Testis (tissue), 3 donors: ENCODE data around the gene STIM2. TPM values are rescaled to one million over a fixed set of nuclear protein-coding genes. Genes with fewer than 3 reads are reported as not detected.
A peak's percentile ranks its signal among the peaks of the same experiment; 100 is the strongest.

Experiments
- DNase-seq: peaks from one replicate; pipeline ENCODE4 v3.0.0-alpha.2; 2019
- H3K27ac ChIP-seq, 2 donors: fragments of 200-600 bp; sonication (generic); one replicate each; pipeline ENCODE4 v1.5.1; 2019
- H3K27me3 ChIP-seq: fragments of 200-600 bp; sonication (generic); one replicate; pipeline ENCODE4 v1.5.1; 2019
- H3K36me3 ChIP-seq: fragments of 200-600 bp; sonication (generic); one replicate; pipeline ENCODE4 v1.5.1; 2017; ENCODE audit warnings: low read depth; ENCODE audit errors: missing control alignments
- H3K4me1 ChIP-seq: fragments of 200-600 bp; sonication (generic); one replicate; pipeline ENCODE4 v1.5.1; 2019
- H3K4me3 ChIP-seq, 2 donors: fragments of 200-600 bp; sonication (generic); one replicate each; pipeline ENCODE4 v1.5.1; 2017 to 2019
- H3K9me3 ChIP-seq: fragments of 200-600 bp; sonication (generic); one replicate; pipeline ENCODE4 v1.5.1; 2017
- POLR2A ChIP-seq: fragments of 450-650 bp; IDR thresholded peaks from one replicate; pipeline ENCODE4 v1.6.1; 2017; ENCODE audit warnings: antibody characterized with exemption, mild to moderate bottlenecking, moderate library complexity
- WGBS, 2 donors: methylation state at CpG; one replicate each; pipeline ENCODE4 v1.1.5; 2018; 5-methylcytosine and 5-hydroxymethylcytosine counted together
- intact Hi-C: fragments of 100-400 bp; cut with DNase I; formaldehyde crosslinking; loops from one replicate; pipeline ENCODE4 v1.15.1; 2023; ENCODE audit warnings: low total_unique reads
- polyA plus RNA-seq: library from polyadenylated mRNA; stranded (reverse); fragments of 350-450 nt; fragmentation: Illumina TruSeq; extraction: RNeasy Lipid Tissue Mini Kit (QIAGEN cat#74804); gene quantifications from one replicate; pipeline ENCODE4 v1.2.3, GENCODE V29; 2014; ENCODE audit warnings: low read depth, low replicate concordance; ENCODE audit not compliant: insufficient read depth
- total RNA-seq, 2 donors: library from RNA; depleted of rRNA; stranded (reverse); fragments of >200 nt; gene quantifications; one replicate each; pipeline ENCODE4 v1.2.3, GENCODE V29; 2016
- TF ChIP-seq, protein P1 (sequence below), 3 experiments: fragments of 450-650 bp in 2 of 3; fragments of 200-600 bp in 1 of 3; sonication (generic) in 1 of 3; IDR thresholded peaks; one replicate each; pipeline ENCODE4 v1.5.1; 2016 to 2019; ENCODE audit warnings: antibody characterized with exemption in 3 of 3, mild to moderate bottlenecking in 2 of 3, moderate library complexity in 1 of 3

The STIM2 gene
- total and polyA plus RNA-seq, 3 donors from 2014 or later = 14.3 to 35.0 (median 29.4) TPM

GRCh38 chr4:26864899-26865298 lies 4.3 kb downstream of the STIM2 start:
- no peak for DNase-seq
- Histone ChIP-seq H3K4me1 (peaks cover 12% of the 10 kb centered on the region), H3K27ac (no peak overlapping the region), H3K27me3 (no peaks in the 10 kb centered on the region), H3K4me3 (no peak overlapping the region), H3K36me3 (no peaks in the 10 kb centered on the region), H3K9me3 (no peaks in the 10 kb centered on the region)
- WGBS, 2 donors = 66% methylated on average over 3 of the region's 3 CpGs
- TF ChIP-seq, protein P1, sequence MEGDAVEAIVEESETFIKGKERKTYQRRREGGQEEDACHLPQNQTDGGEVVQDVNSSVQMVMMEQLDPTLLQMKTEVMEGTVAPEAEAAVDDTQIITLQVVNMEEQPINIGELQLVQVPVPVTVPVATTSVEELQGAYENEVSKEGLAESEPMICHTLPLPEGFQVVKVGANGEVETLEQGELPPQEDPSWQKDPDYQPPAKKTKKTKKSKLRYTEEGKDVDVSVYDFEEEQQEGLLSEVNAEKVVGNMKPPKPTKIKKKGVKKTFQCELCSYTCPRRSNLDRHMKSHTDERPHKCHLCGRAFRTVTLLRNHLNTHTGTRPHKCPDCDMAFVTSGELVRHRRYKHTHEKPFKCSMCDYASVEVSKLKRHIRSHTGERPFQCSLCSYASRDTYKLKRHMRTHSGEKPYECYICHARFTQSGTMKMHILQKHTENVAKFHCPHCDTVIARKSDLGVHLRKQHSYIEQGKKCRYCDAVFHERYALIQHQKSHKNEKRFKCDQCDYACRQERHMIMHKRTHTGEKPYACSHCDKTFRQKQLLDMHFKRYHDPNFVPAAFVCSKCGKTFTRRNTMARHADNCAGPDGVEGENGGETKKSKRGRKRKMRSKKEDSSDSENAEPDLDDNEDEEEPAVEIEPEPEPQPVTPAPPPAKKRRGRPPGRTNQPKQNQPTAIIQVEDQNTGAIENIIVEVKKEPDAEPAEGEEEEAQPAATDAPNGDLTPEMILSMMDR (IDR thresholded peaks at IDR 0.05) = no peak
- TF ChIP-seq POLR2A = no peak
- intact Hi-C loops = no loop called here

- Histone ChIP-seq H3K27ac (no peak overlapping the region), H3K9me3 (no peaks in the 10 kb centered on the region), H3K4me1 (peaks cover 12% of the 10 kb centered on the region), H3K27me3 (no peaks in the 10 kb centered on the region), H3K4me3 (no peak overlapping the region), H3K36me3 (no peaks in the 10 kb centered on the region)
- intact Hi-C loops = no loop called here
- WGBS, 2 donors = 94 to 97% methylated on average over 1 of the region's 1 CpG
- no peak for DNase-seq
- TF ChIP-seq, protein P1 (IDR thresholded peaks at IDR 0.05) = no peak
- no peak for TF ChIP-seq POLR2A
Observed at GRCh38 chr4:26866203-26866602, 5.6 kb downstream of the STIM2 start.

- H3K27me3 ChIP-seq = no peaks in the 10 kb centered on the region
- no peak overlapping the region for H3K27ac ChIP-seq
- intact Hi-C loops = no loop called here
- peaks cover 12% of the 10 kb centered on the region for H3K4me1 ChIP-seq
- DNase-seq = no peak
- 86 to 88% methylated on average over 2 of the region's 2 CpGs for WGBS, 2 donors
- no peak overlapping the region for H3K4me3 ChIP-seq
- H3K9me3 ChIP-seq = no peaks in the 10 kb centered on the region
- no peaks in the 10 kb centered on the region for H3K36me3 ChIP-seq
- no peak for TF ChIP-seq POLR2A
- TF ChIP-seq, protein P1 (IDR thresholded peaks at IDR 0.05) = no peak
Observed at GRCh38 chr4:26866781-26867180, 6.1 kb downstream of the STIM2 start.

- intact Hi-C loops = no loop called here
- WGBS, 2 donors = 49 to 53% methylated on average over 3 of the region's 3 CpGs
- Histone ChIP-seq H3K27ac (peak overlapping the region in 1 of 2 donors; percentile 25), H3K4me3 (no peak overlapping the region), H3K4me1 (peaks cover 12% of the 10 kb centered on the region), H3K9me3 (no peaks in the 10 kb centered on the region), H3K27me3 (no peaks in the 10 kb centered on the region), H3K36me3 (no peaks in the 10 kb centered on the region)
- TF ChIP-seq, protein P1 (IDR thresholded peaks at IDR 0.05) = no peak
- no peak for TF ChIP-seq POLR2A
- peak; percentile 38 for DNase-seq
Observed at GRCh38 chr4:26867914-26868684, 7.5 kb downstream of the STIM2 start.
